ENCODE measurements around the gene LRRC36. TPM values are rescaled to one million over a fixed set of nuclear protein-coding genes. Genes with fewer than 3 reads are reported as not detected.
"Not testable (repeated sequence)": the region's sequence is repeated elsewhere in the genome, so short reads cannot be mapped to it uniquely, and the experiment has no call there.

The LRRC36 gene
- total and polyA plus RNA-seq, 8 donors = 0.37 to 33.0 (median 0.96) TPM; not detected in 4

DNA sequence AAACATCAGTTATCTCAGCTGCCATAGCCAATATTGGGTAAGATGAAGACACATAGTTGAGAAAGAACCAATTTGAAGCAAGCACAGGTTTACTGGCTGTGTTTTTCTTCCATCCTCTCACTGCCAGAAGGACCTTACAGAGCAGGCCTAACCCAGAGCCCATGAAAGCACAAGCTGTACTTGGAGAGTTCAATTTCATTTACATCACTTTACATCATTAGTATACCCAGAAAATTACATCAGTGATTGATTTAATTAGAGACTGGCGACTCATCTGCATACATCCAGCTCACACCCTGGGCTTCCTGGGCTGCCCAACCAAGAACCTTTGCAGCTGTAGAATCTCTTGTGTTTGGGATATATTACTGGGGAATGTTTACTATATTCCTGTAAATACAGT is 23.7 kb downstream of the LRRC36 start:
- no peaks in the 10 kb centered on the region for H3K36me3 ChIP-seq
- no peak overlapping the region for H3K27ac ChIP-seq
- peaks cover 0 to 12% (median 4%) of the 10 kb centered on the region in 4 donors for H3K4me1 ChIP-seq
- DNase-seq = peak in 1 of 2 donors; percentile 2
- no peaks in the 10 kb centered on the region for H3K9me3 ChIP-seq
- no peaks in the 10 kb centered on the region for H3K27me3 ChIP-seq
- intact Hi-C loops (cut with DNase I; ENCODE audit: low total_unique reads) = no loop called here
- no peak for TF ChIP-seq POLR2A (IDR thresholded peaks at IDR 0.05)
- TF ChIP-seq EP300 (IDR thresholded peaks at IDR 0.05) = no peak
- TF ChIP-seq, protein P1, sequence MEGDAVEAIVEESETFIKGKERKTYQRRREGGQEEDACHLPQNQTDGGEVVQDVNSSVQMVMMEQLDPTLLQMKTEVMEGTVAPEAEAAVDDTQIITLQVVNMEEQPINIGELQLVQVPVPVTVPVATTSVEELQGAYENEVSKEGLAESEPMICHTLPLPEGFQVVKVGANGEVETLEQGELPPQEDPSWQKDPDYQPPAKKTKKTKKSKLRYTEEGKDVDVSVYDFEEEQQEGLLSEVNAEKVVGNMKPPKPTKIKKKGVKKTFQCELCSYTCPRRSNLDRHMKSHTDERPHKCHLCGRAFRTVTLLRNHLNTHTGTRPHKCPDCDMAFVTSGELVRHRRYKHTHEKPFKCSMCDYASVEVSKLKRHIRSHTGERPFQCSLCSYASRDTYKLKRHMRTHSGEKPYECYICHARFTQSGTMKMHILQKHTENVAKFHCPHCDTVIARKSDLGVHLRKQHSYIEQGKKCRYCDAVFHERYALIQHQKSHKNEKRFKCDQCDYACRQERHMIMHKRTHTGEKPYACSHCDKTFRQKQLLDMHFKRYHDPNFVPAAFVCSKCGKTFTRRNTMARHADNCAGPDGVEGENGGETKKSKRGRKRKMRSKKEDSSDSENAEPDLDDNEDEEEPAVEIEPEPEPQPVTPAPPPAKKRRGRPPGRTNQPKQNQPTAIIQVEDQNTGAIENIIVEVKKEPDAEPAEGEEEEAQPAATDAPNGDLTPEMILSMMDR (IDR thresholded peaks at IDR 0.05) = no peak
- TF ChIP-seq POLR2AphosphoS5 (IDR thresholded peaks at IDR 0.05) = no peak
- H3K4me3 ChIP-seq = no peak overlapping the region
- 89 to 100% (median 95%) methylated on average over 1 of the region's 1 CpG for WGBS, 5 donors

GRCh38 chr16:67352463-67352862 is 25.8 kb downstream of the LRRC36 start:
- DNase-seq; H3K27ac ChIP-seq; H3K9me3 ChIP-seq; H3K27me3 ChIP-seq; H3K36me3 ChIP-seq; H3K4me3 ChIP-seq; intact Hi-C loops (cut with DNase I; ENCODE audit: low total_unique reads); H3K4me1 ChIP-seq: not testable (repeated sequence)
- WGBS, 5 donors = 93 to 100% (median 94%) methylated on average over 3 of the region's 3 CpGs

- H3K4me1 ChIP-seq = peaks cover 0 to 7% (median 0%) of the 10 kb centered on the region in 4 donors
- no peaks in the 10 kb centered on the region for H3K36me3 ChIP-seq
- peak in 1 of 2 donors; percentile 4 for DNase-seq
- 61 to 78% (median 66%) methylated on average over 3 of the region's 3 CpGs for WGBS, 5 donors
- no peak overlapping the region for H3K27ac ChIP-seq
- TF ChIP-seq POLR2A (IDR thresholded peaks at IDR 0.05) (no peak), EP300 (IDR thresholded peaks at IDR 0.05) (no peak), POLR2AphosphoS5 (IDR thresholded peaks at IDR 0.05) (no peak)
- TF ChIP-seq, protein P1 (IDR thresholded peaks at IDR 0.05) = no peak
- H3K9me3 ChIP-seq = no peaks in the 10 kb centered on the region
- intact Hi-C loops (cut with DNase I; ENCODE audit: low total_unique reads) = no loop called here
- H3K27me3 ChIP-seq = no peaks in the 10 kb centered on the region
- no peak overlapping the region for H3K4me3 ChIP-seq
Measured at GRCh38 chr16:67356396-67356795, 29.8 kb downstream of the LRRC36 start.

GRCh38 chr16:67357561-67357960 is 30.9 kb downstream of the LRRC36 start:
- no peaks in the 10 kb centered on the region for H3K36me3 ChIP-seq
- no peaks in the 10 kb centered on the region for H3K9me3 ChIP-seq
- WGBS, 5 donors = 58 to 64% (median 61%) methylated on average over 4 of the region's 4 CpGs
- intact Hi-C loops (cut with DNase I; ENCODE audit: low total_unique reads) = no loop called here
- peak in 1 of 2 donors; percentile 3 for DNase-seq
- H3K4me3 ChIP-seq = no peak overlapping the region
- no peaks in the 10 kb centered on the region for H3K27me3 ChIP-seq
- H3K4me1 ChIP-seq = peaks cover 0 to 7% (median 0%) of the 10 kb centered on the region in 4 donors
- H3K27ac ChIP-seq = no peak overlapping the region
- TF ChIP-seq POLR2AphosphoS5 (IDR thresholded peaks at IDR 0.05) = no peak
- TF ChIP-seq EP300 (IDR thresholded peaks at IDR 0.05) = no peak
- TF ChIP-seq POLR2A (IDR thresholded peaks at IDR 0.05) = no peak
- TF ChIP-seq, protein P1 (IDR thresholded peaks at IDR 0.05) = no peak

DNA sequence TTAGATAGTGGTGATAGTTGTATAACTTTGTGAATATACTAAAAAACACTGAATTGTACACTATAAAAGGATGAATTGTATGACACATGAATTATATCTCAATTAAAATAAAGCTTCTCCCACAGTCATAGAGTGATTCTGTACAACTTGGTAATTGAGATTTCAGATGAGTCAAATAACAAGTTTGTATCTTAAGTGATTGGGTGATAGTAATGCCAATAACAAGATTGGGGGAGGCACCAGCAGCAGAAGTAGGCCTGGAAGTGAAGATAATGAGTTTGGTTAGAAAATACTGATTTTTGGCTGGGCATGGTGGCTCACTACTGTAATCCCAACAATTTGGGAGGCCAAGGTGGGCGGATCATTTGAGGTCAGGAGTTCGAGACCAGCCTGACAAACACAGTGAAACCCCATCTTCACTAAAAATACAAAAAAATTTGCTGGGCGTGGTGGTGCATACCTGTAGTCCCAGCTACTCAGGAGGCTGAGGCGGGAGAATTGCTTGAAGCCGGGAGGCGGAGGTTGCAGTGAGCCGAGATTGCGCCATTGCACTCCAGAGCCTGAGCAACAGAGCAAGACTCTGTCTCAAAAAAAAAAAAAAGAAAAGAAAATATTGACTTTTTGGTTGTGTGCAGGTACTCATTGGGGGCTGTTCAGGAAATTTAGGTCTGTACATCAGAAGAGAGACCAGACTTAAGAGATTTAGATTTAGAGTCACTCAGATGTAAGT is 33.1 kb downstream of the LRRC36 start:
- DNase-seq; H3K4me3 ChIP-seq; H3K9me3 ChIP-seq; H3K27me3 ChIP-seq; intact Hi-C loops (cut with DNase I; ENCODE audit: low total_unique reads); H3K36me3 ChIP-seq; H3K27ac ChIP-seq: not testable (repeated sequence)
- 89 to 95% (median 91%) methylated on average over 8 of the region's 8 CpGs for WGBS, 5 donors
- peaks cover 8 to 19% (median 9%) of the 10 kb centered on the region in 4 donors for H3K4me1 ChIP-seq
